NCI-H1417 (cell line): ENCODE results near the gene PLEKHA8.
"Not testable (repeated sequence)": the region's sequence is repeated elsewhere in the genome, so short reads cannot be mapped to it uniquely, and the experiment has no call there.

Experiments used
- DNase-seq, 3 experiments: peaks; one replicate each; lab custom pipeline; 2025; lab: John Stamatoyannopoulos, UW

Gene PLEKHA8

GRCh38 chr7:30062587-30062986 lies 34.4 kb downstream of the PLEKHA8 start:
- peak in 1 of 3 experiments; percentile 75 for DNase-seq

GRCh38 chr7:30065746-30066145 lies 37.5 kb downstream of the PLEKHA8 start:
- DNase-seq, result no peak

- no peak for DNase-seq
These were observed 38.5 kb downstream of the PLEKHA8 start for GRCh38 chr7:30066687-30067086.

- DNase-seq, result peak in 1 of 3 experiments; percentile 14
These were observed 39.9 kb downstream of the PLEKHA8 start for GRCh38 chr7:30068117-30068516.

- DNase-seq, result no peak
These were observed 41.1 kb downstream of the PLEKHA8 start for GRCh38 chr7:30069096-30069867.

- DNase-seq, result no peak
These were observed 41.8 kb downstream of the PLEKHA8 start for GRCh38 chr7:30070052-30070451.

GRCh38 chr7:30072735-30073134 lies 44.5 kb downstream of the PLEKHA8 start:
- no peak for DNase-seq

- DNase-seq, result peak; percentile 40 to 72 (median 54)
These were observed 46.3 kb downstream of the PLEKHA8 start for GRCh38 chr7:30074422-30075030.

- DNase-seq, result no peak
These were observed 48.2 kb downstream of the PLEKHA8 start for GRCh38 chr7:30076411-30076810.

- DNase-seq, result no peak
These were observed 50.1 kb downstream of the PLEKHA8 start for GRCh38 chr7:30078280-30078679.

- no peak for DNase-seq
These were observed 51.7 kb downstream of the PLEKHA8 start for GRCh38 chr7:30079880-30080279.

GRCh38 chr7:30080818-30081217 lies 52.6 kb downstream of the PLEKHA8 start:
- DNase-seq, result peak in 2 of 3 experiments; percentile 35 to 75

- no peak for DNase-seq
These were observed 54.5 kb downstream of the PLEKHA8 start for GRCh38 chr7:30082686-30083085.

GRCh38 chr7:30083334-30083733 lies 55.1 kb downstream of the PLEKHA8 start:
- peak in 1 of 3 experiments; percentile 46 for DNase-seq

GRCh38 chr7:30084212-30084611 lies 56.0 kb downstream of the PLEKHA8 start:
- DNase-seq, result peak in 1 of 3 experiments; percentile 59

GRCh38 chr7:30086529-30086928 lies 58.3 kb downstream of the PLEKHA8 start:
- DNase-seq, result no peak

GRCh38 chr7:30087371-30087770 lies 59.2 kb downstream of the PLEKHA8 start:
- DNase-seq, result no peak

GRCh38 chr7:30088362-30088761 lies 60.1 kb downstream of the PLEKHA8 start:
- no peak for DNase-seq

- DNase-seq, result no peak
These were observed 61.9 kb downstream of the PLEKHA8 start for GRCh38 chr7:30090111-30090510.

GRCh38 chr7:30091491-30091912 lies 63.3 kb downstream of the PLEKHA8 start:
- DNase-seq, result no peak

- DNase-seq, result no peak
These were observed 63.8 kb downstream of the PLEKHA8 start for GRCh38 chr7:30091987-30092386.

GRCh38 chr7:30093420-30093952 lies 65.3 kb downstream of the PLEKHA8 start:
- no peak for DNase-seq

- DNase-seq, result not testable (repeated sequence)
These were observed 70.4 kb downstream of the PLEKHA8 start for GRCh38 chr7:30098599-30098998.
